Skeletal muscle cell (primary cell): ENCODE results near the gene DAGLA.

ENCODE experiments used
- DNase-seq: peaks from one replicate; pipeline ENCODE4 v3.0.0-alpha.2; 2010; ENCODE audit warnings: low read depth
- H3K4me3 ChIP-seq: 2 replicates; pipeline ENCODE4 v1.5.1; 2011; ENCODE audit warnings: low read depth, mild to moderate bottlenecking, control low read depth, low read length, moderate library complexity

Gene DAGLA

GRCh38 chr11:61737131-61737530, 56.9 kb downstream of the DAGLA start:
- DNase-seq: no peak
- H3K4me3 ChIP-seq: no peak overlapping the region

GRCh38 chr11:61737636-61738386, 57.6 kb downstream of the DAGLA start:
- H3K4me3 ChIP-seq: no peak overlapping the region
- no peak for DNase-seq

GRCh38 chr11:61738776-61739175, 58.6 kb downstream of the DAGLA start:
- DNase-seq: no peak
- no peak overlapping the region for H3K4me3 ChIP-seq

- no peak overlapping the region for H3K4me3 ChIP-seq
- DNase-seq: no peak
These were observed 59.2 kb downstream of the DAGLA start for GRCh38 chr11:61739413-61739812.

- no peak for DNase-seq
- no peak overlapping the region for H3K4me3 ChIP-seq
These were observed 59.8 kb downstream of the DAGLA start for GRCh38 chr11:61739966-61740365.

- no peak for DNase-seq
These were observed 62.2 kb downstream of the DAGLA start for GRCh38 chr11:61742391-61742790.

GRCh38 chr11:61743486-61744095, 63.4 kb downstream of the DAGLA start:
- H3K4me3 ChIP-seq: no peak overlapping the region
- no peak for DNase-seq

More at GRCh38 chr11:61742391-61742790, 62.2 kb downstream of the DAGLA start:
- no peak overlapping the region for H3K4me3 ChIP-seq

GRCh38 chr11:61744181-61744580, 64.0 kb downstream of the DAGLA start:
- no peak for DNase-seq
- no peak overlapping the region for H3K4me3 ChIP-seq

- no peak for DNase-seq
- H3K4me3 ChIP-seq: no peak overlapping the region
These were observed 64.5 kb downstream of the DAGLA start for GRCh38 chr11:61744609-61745156.

GRCh38 chr11:61745781-61746441, 65.7 kb downstream of the DAGLA start:
- DNase-seq: no peak

GRCh38 chr11:61746442-61747191, 66.4 kb downstream of the DAGLA start:
- DNase-seq: no peak
- no peak overlapping the region for H3K4me3 ChIP-seq

More at GRCh38 chr11:61745781-61746441, 65.7 kb downstream of the DAGLA start:
- no peak overlapping the region for H3K4me3 ChIP-seq

GRCh38 chr11:61747192-61747966, 67.2 kb downstream of the DAGLA start:
- no peak for DNase-seq
- H3K4me3 ChIP-seq: no peak overlapping the region

GRCh38 chr11:61747967-61748285, 67.7 kb downstream of the DAGLA start:
- no peak overlapping the region for H3K4me3 ChIP-seq
- DNase-seq: no peak

- H3K4me3 ChIP-seq: no peak overlapping the region
- peak; percentile 30 for DNase-seq
These were observed 69.5 kb downstream of the DAGLA start for GRCh38 chr11:61749591-61750217.

GRCh38 chr11:61750631-61751273, 70.6 kb downstream of the DAGLA start:
- no peak overlapping the region for H3K4me3 ChIP-seq

GRCh38 chr11:61751384-61751783, 71.2 kb downstream of the DAGLA start:
- H3K4me3 ChIP-seq: no peak overlapping the region
- DNase-seq: no peak

More at GRCh38 chr11:61750631-61751273, 70.6 kb downstream of the DAGLA start:
- DNase-seq: no peak

- no peak for DNase-seq
- H3K4me3 ChIP-seq: peak within 1 kb of the TSS; percentile 58
These were observed 72.1 kb downstream of the DAGLA start, which contains the start of gene MYRF for GRCh38 chr11:61752117-61752924. Gene MYRF (plus strand): TSS chr11:61752636. CDS start chr11:61752745, 109 bp downstream.
